HCT116 (cell line): ENCODE results near the gene PARM1. TPM values are rescaled to one million over a fixed set of nuclear protein-coding genes. Genes with fewer than 3 reads are reported as not detected.

Source experiments
- ATAC-seq: fragments of 200-7000 bp; cut with Tn5 transposase; 2 replicates; pipeline ENCODE4 v1.9.1; 2020; ENCODE audit warnings: mild to moderate bottlenecking, moderate library complexity
- BruUV-seq: library from RNA; stranded (reverse); fragments of 400-500 nt; replicated peaks from 2 replicates; lab custom pipeline; 2021; lab: Mats Ljungman, UMichigan
- CTCF ChIA-PET: fragments of 300-600 bp; sonication (Branson Sonifier 250); formaldehyde crosslinking; loops from one replicate; lab custom pipeline; 2021; ENCODE audit warnings: antibody characterized with exemption; lab: Charles Lee
- POLR2A ChIA-PET: fragments of 300-600, 350-600 bp; sonication (Branson Sonifier 250); formaldehyde crosslinking; loops from one replicate; lab custom pipeline; 2021; ENCODE audit warnings: antibody characterized with exemption; lab: Charles Lee
- RAD21 ChIA-PET, 2 experiments: fragments of 300-600 bp; sonication (Branson Sonifier 250); formaldehyde crosslinking; loops; one replicate each; lab custom pipeline; 2023; ENCODE audit warnings: low total read pairs in 2 of 2; ENCODE audit not compliant: uncharacterized antibody in 2 of 2, unreplicated experiment in 2 of 2, low non-redundant PET in 1 of 2; lab: Charles Lee
- DNase-seq: peaks from one replicate; pipeline ENCODE4 v3.0.0-alpha.2; 2010; ENCODE audit warnings: low read depth, low spot score
- H2AFZ ChIP-seq: fragments of 200-600 bp; shearing (Covaris generic), sonication (generic); 2 replicates; pipeline ENCODE4 v1.6.1; 2017; ENCODE audit warnings: low read depth, mixed run types, mixed read lengths, antibody characterized with exemption, low read length; ENCODE audit not compliant: poor library complexity, severe bottlenecking
- H3K27ac ChIP-seq: 2 replicates; pipeline ENCODE4 v1.5.1; 2012; ENCODE audit warnings: low read depth, low read length
- H3K27me3 ChIP-seq: fragments of 200-600 bp; sonication (generic); 2 replicates; pipeline ENCODE4 v1.6.1; 2016; ENCODE audit warnings: mixed run types, low read length, mixed read lengths; ENCODE audit not compliant: insufficient read depth
- H3K36me3 ChIP-seq, 2 experiments: fragments of 200-500 bp in 1 of 2; fragments of 200-600 bp in 1 of 2; sonication (Bioruptor generic) in 1 of 2; sonication (generic) in 1 of 2; 2 replicates each; pipeline versions ENCODE4 v1.5.1 to v1.6.1; 2014 to 2016; ENCODE audit warnings: low read length in 2 of 2, inconsistent platforms in 1 of 2, mixed read lengths in 1 of 2, mixed run types in 1 of 2; ENCODE audit not compliant: insufficient read depth in 2 of 2, control insufficient read depth in 1 of 2
- H3K4me1 ChIP-seq, 2 experiments: fragments of 200-600 bp in 1 of 2; sonication (generic) in 1 of 2; 2 replicates each; pipeline versions ENCODE4 v1.5.1 to v1.6.1; 2012 to 2017; ENCODE audit warnings: low read length in 2 of 2, inconsistent platforms in 1 of 2, mild to moderate bottlenecking in 1 of 2, mixed read lengths in 1 of 2, mixed run types in 1 of 2, moderate library complexity in 1 of 2; ENCODE audit not compliant: insufficient read depth in 2 of 2, control insufficient read depth in 1 of 2
- H3K4me2 ChIP-seq: fragments of 200-600 bp; sonication (generic); 2 replicates; pipeline ENCODE4 v1.6.1; 2017; ENCODE audit warnings: mixed run types, low read length, mixed read lengths
- H3K4me3 ChIP-seq, 2 experiments: fragments of 200-600 bp in 1 of 2; sonication (generic) in 1 of 2; replicated peaks in 1 of 2; 2 replicates each; pipeline ENCODE4 v1.5.1; 2011 to 2016; ENCODE audit warnings: low read length in 2 of 2, control low read depth in 1 of 2, low read depth in 1 of 2, mild to moderate bottlenecking in 1 of 2, mixed read lengths in 1 of 2, mixed run types in 1 of 2
- H3K79me2 ChIP-seq: fragments of 200-600 bp; sonication (generic); 2 replicates; pipeline ENCODE4 v1.6.1; 2017; ENCODE audit warnings: mild to moderate bottlenecking, mixed run types, low read length, moderate library complexity, mixed read lengths; ENCODE audit not compliant: insufficient read depth
- H3K9ac ChIP-seq: fragments of 200-600 bp; sonication (generic); 2 replicates; pipeline ENCODE4 v1.6.1; 2016; ENCODE audit warnings: low read length, mixed read lengths
- H3K9me2 ChIP-seq: fragments of 200-600 bp; sonication (generic), shearing (Covaris generic); 2 replicates; pipeline ENCODE4 v1.6.1; 2017; ENCODE audit warnings: mixed run types, mild to moderate bottlenecking, moderate library complexity; ENCODE audit not compliant: insufficient read depth
- H3K9me3 ChIP-seq, 2 experiments: fragments of 200-500 bp in 1 of 2; fragments of 200-600 bp in 1 of 2; sonication (Bioruptor generic) in 1 of 2; sonication (generic) in 1 of 2; 2 replicates each; pipeline ENCODE4 v1.6.1; 2014 to 2017; ENCODE audit warnings: low read length in 2 of 2, mixed read lengths in 2 of 2, inconsistent platforms in 1 of 2, low read depth in 1 of 2, mild to moderate bottlenecking in 1 of 2, mixed run types in 1 of 2, moderate library complexity in 1 of 2; ENCODE audit not compliant: control insufficient read depth in 1 of 2, insufficient read depth in 1 of 2
- H4K20me1 ChIP-seq: fragments of 200-600 bp; sonication (generic), shearing (Covaris generic); 2 replicates; pipeline ENCODE4 v1.6.1; 2017; ENCODE audit warnings: mixed run types, mild to moderate bottlenecking, moderate library complexity; ENCODE audit not compliant: insufficient read depth
- CBX3 ChIP-seq: IDR thresholded peaks from 2 replicates; pipeline ENCODE4 v1.6.1; 2012; ENCODE audit warnings: low read depth
- CEBPB ChIP-seq: IDR thresholded peaks from 2 replicates; pipeline ENCODE4 v1.6.1; 2012; ENCODE audit warnings: low read depth
- CTCF ChIP-seq, 3 experiments: fragments of 200-600 bp in 1 of 3; sonication (generic) in 1 of 3; IDR thresholded peaks in 2 of 3; conservative IDR thresholded peaks in 1 of 3; 2 replicates each; pipeline ENCODE4 v1.5.1; 2012 to 2017; ENCODE audit warnings: low read depth in 2 of 3, low read length in 2 of 3, antibody characterized with exemption in 1 of 3, borderline replicate concordance in 1 of 3, control low read depth in 1 of 3, mild to moderate bottlenecking in 1 of 3, mixed read lengths in 1 of 3, mixed run types in 1 of 3, moderate library complexity in 1 of 3; ENCODE audit not compliant: insufficient read depth in 1 of 3
- EGR1 ChIP-seq: IDR thresholded peaks from 2 replicates; pipeline ENCODE4 v1.6.1; 2012; ENCODE audit warnings: low read depth
- ELF1 ChIP-seq: IDR thresholded peaks from 2 replicates; pipeline ENCODE4 v1.6.1; 2012; ENCODE audit warnings: low read depth, borderline replicate concordance
- EZH2phosphoT487 ChIP-seq: fragments of 200-600 bp; IDR thresholded peaks from 2 replicates; pipeline ENCODE4 v1.6.1; 2018; ENCODE audit warnings: antibody characterized with exemption, borderline replicate concordance
- MAX ChIP-seq: IDR thresholded peaks from 2 replicates; pipeline ENCODE4 v1.6.1; 2012
- REST ChIP-seq: IDR thresholded peaks from 2 replicates; pipeline ENCODE4 v1.6.1; 2012; ENCODE audit warnings: low read depth
- SP1 ChIP-seq: IDR thresholded peaks from 2 replicates; pipeline ENCODE4 v1.6.1; 2012; ENCODE audit warnings: low read depth
- YY1 ChIP-seq: IDR thresholded peaks from 2 replicates; pipeline ENCODE4 v1.6.1; 2011; ENCODE audit warnings: low read length, low read depth, moderate library complexity, mild to moderate bottlenecking; ENCODE audit not compliant: insufficient replicate concordance; ENCODE audit errors: extremely low read depth
- ZBTB33 ChIP-seq: IDR thresholded peaks from 2 replicates; pipeline ENCODE4 v1.6.1; 2011; ENCODE audit warnings: mild to moderate bottlenecking, low read length, moderate library complexity; ENCODE audit not compliant: insufficient replicate concordance; ENCODE audit errors: extremely low read depth
- intact Hi-C: fragments of 100-400 bp; cut with micrococcal nuclease; formaldehyde crosslinking; loops from 2 replicates; pipeline ENCODE4 v1.10.0; 2022
- total RNA-seq: library from RNA; stranded (reverse); gene quantifications from one replicate; pipeline ENCODE4 v1.2.1, GENCODE V29; 2021; ENCODE audit not compliant: unreplicated experiment

The PARM1 gene
- total RNA-seq, 1 experiment from 2014 or later: 11.7 TPM

- Histone ChIP-seq H3K9me3 (no peaks in the 10 kb centered on the region), H3K4me3 (no peak overlapping the region), H3K27ac (no peak overlapping the region), H3K9me2 (no peaks in the 10 kb centered on the region), H3K4me1 (no peaks in the 10 kb centered on the region), H3K27me3 (no peaks in the 10 kb centered on the region), H3K9ac (no peak overlapping the region), H3K79me2 (no peaks in the 10 kb centered on the region), H3K36me3 (no peaks in the 10 kb centered on the region), H4K20me1 (no peaks in the 10 kb centered on the region), H3K4me2 (no peak overlapping the region), H2AFZ (no peak overlapping the region)
- no peak for DNase-seq
- POLR2A ChIA-PET: no interaction called here
- TF ChIP-seq CEBPB (no peak), ELF1 (no peak)
- intact Hi-C loops: no loop called here
- CTCF ChIA-PET: no interaction called here
- BruUV-seq: no TSS peak
- RAD21 ChIA-PET: no interaction called here
- ATAC-seq: no peak
Observed at GRCh38 chr4:74982546-74983252, 49.8 kb downstream of the PARM1 start.

GRCh38 chr4:74983253-74983635 lies 50.3 kb downstream of the PARM1 start:
- ChIA-PET CTCF (no interaction called here), POLR2A (no interaction called here), RAD21 (no interaction called here)
- Histone ChIP-seq H3K79me2 (no peaks in the 10 kb centered on the region), H3K9me3 (no peaks in the 10 kb centered on the region), H3K27me3 (no peaks in the 10 kb centered on the region), H3K27ac (no peak overlapping the region), H3K9ac (no peak overlapping the region), H3K4me1 (no peaks in the 10 kb centered on the region), H4K20me1 (no peaks in the 10 kb centered on the region), H3K36me3 (no peaks in the 10 kb centered on the region), H3K9me2 (no peaks in the 10 kb centered on the region), H3K4me2 (no peak overlapping the region), H2AFZ (no peak overlapping the region), H3K4me3 (no peak overlapping the region)
- no peak for DNase-seq
- no TSS peak for BruUV-seq
- intact Hi-C loops: no loop called here
- ATAC-seq: no peak
- TF ChIP-seq ZBTB33 (no peak), EGR1 (no peak), MAX (no peak), REST (no peak), EZH2phosphoT487 (no peak), CEBPB (no peak), SP1 (no peak), YY1 (no peak), CBX3 (no peak), CTCF (IDR thresholded peaks at IDR 0.05 in 2 of 3, conservative IDR thresholded peaks at IDR 0.05 in 1 of 3; ENCODE audit: borderline replicate concordance in 1 of 3, insufficient read depth in 1 of 3, low read depth in 2 of 3, low read length in 2 of 3) (no peak)
